GM21825 (cell line): Measurements from ENCODE around the gene DLX1.
A peak's percentile ranks its signal among the peaks of the same experiment; 100 is the strongest.
"Not testable (repeated sequence)": the region's sequence is repeated elsewhere in the genome, so short reads cannot be mapped to it uniquely, and the experiment has no call there.

Source experiments
- ATAC-seq: cut with Tn5 transposase; IDR thresholded peaks from one replicate; pipeline ENCODE4 v1.9.1; 2021; ENCODE audit warnings: mild to moderate bottlenecking, moderate library complexity; ENCODE audit not compliant: unreplicated experiment

DLX1 gene

DNA sequence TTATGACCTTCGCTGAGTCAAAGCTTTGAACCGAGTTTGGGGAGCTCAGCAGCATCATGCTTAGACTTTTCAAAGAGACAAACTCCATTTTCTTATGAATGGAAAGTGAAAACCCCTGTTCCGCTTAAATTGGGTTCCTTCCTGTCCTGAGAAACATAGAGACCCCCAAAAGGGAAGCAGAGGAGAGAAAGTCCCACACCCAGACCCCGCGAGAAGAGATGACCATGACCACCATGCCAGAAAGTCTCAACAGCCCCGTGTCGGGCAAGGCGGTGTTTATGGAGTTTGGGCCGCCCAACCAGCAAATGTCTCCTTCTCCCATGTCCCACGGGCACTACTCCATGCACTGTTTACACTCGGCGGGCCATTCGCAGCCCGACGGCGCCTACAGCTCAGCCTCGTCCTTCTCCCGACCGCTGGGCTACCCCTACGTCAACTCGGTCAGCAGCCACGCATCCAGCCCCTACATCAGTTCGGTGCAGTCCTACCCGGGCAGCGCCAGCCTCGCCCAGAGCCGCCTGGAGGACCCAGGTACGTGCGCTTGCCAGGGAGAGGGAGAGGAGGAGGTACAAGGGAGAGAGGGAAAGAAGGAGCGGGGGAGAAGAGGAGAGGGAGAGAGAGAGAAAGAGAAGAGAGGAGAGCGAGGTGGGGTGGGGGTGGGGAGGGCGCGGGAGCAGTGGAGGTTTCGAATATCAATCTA lies at the start of gene DLX1:
Gene DLX1 (plus strand): TSS at position 48 of the 700 bp plus-strand sequence. CDS start 171 bp downstream, at position 219.
- ATAC-seq = no peak

DNA sequence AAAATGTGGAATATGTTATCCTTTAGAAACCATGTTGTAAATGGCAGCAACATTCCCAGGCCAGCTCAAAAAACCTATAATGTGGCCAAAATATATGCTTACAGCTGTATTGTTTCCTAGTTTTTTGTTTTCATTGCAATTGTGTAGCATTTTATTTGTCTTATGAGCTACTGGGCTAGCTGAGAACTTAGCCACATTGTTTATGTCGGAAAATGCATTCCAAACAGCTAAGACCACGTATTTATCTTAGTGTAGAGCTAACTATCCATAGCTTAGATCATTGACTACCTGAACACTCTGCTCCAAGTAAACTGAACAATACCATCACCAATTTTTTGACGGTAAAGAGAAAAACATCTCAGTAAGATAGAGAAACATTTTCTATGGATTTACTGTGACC lies 47.2 kb upstream of the DLX1 start:
- no peak for ATAC-seq

DNA sequence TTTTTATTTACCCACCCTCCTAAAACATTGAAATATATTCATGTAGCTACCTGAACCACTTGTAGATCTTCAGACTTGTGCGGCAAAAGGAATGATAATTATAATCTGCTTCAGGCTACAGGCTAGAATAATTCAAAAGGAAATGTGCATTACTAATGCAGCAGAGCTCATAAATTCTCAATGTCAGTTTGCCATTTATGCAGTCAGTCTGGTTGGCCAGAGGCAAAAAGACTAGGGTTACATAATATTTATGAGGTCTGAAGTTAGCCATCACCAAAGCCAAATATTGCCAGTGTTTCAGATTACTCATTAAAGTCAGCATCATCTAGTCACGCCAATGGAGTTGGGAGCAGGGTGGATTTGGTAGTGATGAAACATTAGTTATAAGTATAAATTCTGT lies 46.7 kb upstream of the DLX1 start:
- ATAC-seq = no peak

DNA sequence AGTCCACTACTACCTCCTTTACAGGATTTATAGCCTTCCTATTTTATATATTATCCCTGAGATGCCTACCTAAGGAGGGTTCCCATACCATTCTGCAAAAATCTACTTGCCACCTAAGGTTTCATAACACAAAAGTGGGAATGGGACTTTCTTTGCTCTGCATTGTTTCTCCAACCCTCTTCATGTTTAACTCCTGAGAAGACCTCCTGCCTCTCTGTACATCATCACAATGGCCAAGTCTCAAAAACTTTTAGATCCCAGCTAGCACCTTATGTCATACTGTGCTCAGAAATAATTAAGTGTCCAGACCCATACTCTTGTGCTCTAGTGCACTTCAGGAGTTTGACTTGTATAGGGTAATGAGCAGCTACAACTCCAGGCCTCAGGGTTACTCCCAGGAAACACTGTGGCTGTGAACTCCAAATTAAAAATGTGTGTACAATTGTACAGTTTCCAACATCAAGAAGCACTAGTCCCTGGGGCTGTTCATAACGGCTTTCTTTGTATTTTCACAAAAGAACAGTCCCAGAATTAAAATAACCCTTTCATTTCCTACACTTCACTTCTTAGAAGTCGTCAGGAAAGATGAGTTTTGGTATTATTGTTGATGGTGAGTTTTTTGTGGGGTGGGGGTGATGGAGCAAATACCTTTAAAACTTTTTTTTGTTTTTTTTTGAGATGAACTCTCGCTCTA lies 46.1 kb upstream of the DLX1 start:
- ATAC-seq = no peak

DNA sequence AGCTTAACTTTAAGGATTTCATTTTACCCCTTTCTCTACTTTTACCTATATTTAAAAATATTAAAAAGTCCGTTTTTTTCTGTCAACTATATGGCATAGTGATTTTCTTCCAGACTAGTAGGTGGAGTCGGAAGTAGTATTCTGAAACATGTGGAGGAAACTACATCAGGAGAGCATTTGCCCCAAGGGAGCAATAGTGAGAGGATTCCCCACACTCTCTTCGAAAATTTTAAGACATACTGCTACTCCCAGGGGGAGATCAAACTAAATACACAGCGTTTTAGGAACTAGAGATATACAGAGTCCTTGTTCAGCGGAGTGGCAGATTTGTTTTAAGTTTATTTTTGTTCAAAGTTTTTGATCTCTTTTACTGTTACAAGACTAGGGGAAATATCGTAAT lies 45.0 kb upstream of the DLX1 start:
- ATAC-seq = no peak

GRCh38 chr2:172046080-172046678 lies 39.1 kb upstream of the DLX1 start:
- no peak for ATAC-seq

DNA sequence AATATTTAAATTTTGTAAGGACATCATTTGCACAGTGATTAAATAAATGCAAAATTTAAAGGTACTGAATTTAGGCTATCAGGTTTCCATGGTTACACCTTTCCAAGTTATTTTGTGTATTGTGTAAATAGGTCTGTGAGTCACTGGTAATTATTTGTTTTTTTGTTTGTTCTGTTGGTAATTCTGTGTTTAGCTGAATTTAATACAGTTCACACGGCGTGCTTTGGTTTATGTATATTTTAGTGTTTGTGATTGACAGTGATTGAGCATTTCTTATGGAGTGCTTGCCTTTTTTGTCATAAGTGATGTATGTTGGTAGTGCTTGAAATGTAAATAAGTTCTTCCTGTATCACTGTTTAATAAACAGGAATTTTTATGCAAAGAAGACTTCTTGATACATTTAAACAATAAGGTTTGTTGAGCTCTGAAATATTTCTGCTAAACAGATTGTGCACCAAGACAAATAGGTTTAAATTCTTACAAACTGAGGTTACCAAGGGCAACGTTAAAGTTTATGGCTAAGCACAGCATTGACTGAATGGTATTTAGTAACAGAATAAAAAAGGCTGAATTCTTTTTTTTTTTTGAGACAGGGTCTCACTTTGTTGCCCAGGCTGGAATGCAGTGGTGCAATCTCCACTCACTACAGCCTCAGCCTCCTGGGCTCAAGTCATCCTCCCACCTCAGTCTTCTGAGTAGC lies 38.3 kb upstream of the DLX1 start:
- ATAC-seq = no peak

GRCh38 chr2:172047566-172048507 lies 37.5 kb upstream of the DLX1 start:
- no peak for ATAC-seq

DNA sequence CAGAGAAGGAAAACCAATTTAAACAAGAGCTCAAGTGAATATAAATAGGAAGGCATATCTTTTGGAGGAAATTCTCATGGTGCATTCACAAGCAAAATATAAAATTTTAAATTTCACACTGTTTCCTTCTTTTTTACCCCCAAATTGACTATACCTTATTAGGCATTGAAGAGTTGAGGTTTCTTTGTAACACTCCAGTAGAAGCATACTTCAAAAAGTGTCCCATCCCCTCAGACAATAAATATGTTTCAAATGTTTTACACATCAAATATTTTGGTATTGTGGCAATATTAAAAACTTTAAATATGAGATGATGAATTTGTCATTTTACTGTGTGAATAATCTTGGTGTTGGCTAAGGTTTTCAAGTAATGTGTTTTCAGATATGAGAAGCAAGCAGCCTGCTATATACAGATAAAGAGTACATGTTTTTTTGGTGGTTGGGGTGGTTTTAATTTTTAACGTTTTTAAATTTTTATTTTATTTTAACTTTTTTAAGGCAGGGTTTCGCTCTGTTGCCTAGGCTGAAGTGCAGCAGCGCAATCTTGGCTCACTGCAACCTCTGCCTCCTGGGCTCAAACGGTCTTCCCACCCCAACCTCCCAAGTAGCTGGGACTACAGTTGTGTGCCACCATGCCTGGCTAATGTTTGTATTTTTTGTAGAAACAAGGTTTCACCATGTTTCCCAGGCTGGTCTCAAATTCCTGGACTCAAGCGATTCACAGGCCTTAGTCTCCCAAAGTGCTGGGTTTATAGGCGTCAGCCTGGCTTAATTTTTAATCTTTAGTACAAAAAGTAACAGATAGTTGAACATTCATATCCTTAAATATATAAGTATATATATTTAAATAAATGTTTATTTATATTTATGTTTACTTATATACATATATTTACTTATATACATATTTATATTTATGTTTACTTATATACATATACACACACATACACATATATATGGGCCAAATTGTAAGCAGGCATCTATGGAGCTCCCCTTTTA lies 36.5 kb upstream of the DLX1 start:
- no peak for ATAC-seq

GRCh38 chr2:172049567-172050120 lies 35.7 kb upstream of the DLX1 start:
- ATAC-seq = no peak

- ATAC-seq = no peak
Measured at GRCh38 chr2:172050479-172051125, 34.7 kb upstream of the DLX1 start.

DNA sequence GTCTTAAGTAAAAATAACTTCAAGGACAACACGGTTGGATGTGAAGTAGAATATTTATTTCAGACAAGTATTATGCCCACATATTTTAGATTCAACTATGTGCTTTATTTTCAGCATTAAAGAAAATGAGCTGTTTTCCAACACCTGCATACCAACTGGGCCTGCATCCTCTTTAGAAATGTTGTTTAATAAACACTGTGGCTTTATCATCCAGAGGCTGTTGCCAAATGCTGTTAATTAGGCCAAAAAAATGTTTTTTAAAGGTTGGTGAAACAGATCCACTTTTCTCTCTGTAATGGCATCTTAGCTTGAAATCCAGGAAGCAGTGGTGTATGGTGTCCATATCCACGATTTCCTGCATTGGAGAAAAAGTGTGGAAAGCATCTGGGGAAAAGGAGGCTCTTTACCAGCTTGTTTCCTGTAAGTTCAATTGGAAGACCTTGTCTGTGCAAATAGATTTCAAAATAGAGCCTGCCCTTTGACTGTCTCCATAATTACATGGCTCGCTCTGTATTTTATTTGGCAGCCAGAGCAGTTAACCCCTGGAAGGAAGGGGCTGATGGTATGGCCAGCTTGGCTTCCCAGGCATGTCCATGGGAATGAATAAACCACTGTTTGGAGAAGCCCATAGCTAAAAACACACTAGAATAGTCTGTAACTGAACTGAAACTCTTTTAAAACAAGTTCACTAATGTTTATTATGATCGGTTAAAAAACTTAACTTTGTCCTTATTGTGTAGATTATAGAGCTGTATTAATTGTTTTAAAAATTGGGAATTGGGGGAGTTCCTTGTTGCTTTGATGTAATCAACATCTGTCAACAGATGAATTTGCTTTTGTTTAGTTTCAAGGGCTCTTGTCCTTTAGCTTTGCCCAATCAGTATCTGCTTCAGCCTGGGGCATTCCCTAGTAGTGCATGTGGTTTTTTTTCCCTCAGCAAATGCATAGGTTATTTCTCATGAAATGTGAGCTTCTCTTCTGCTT lies 33.0 kb upstream of the DLX1 start:
- peak; percentile 49 for ATAC-seq

DNA sequence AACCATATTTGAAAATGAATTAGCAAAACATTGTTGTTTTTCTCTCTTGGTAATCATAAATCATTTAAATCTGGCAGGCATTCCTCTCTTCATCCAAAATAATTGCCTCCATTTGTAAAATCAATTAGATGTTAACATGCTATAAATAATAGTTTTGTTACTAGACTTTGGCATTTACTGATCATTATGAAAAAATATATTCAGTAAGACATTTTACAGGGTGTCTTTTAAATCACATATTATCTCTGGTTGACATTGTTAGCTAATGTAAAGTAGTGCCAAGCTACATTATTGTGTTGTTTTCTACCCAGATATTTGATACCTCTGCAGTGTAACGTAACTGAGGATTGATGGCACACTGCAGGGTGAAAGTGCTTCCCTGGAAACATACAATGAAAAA lies 31.8 kb upstream of the DLX1 start:
- no peak for ATAC-seq

GRCh38 chr2:172056293-172056692 lies 29.0 kb upstream of the DLX1 start:
- ATAC-seq = no peak

GRCh38 chr2:172058660-172059059 lies 26.6 kb upstream of the DLX1 start:
- ATAC-seq = no peak

DNA sequence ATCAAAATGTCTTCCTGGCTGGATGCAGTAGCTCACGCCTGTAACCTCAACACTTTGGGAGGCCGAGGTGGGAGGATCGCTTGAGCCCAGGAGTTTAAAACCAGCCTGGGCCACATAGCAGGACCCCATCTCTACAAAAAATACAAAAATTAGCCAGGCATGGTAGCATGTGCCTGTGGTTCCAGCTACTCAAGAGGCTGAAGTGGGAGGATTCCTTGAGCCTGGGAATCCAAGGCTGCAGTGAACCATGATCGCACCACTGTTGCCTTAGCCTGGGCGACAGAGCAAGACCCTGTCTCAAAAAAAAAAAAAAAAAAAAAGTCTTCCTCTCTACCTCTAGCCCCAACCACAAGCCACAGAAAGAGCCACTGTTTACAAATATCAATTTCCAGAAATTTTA lies 25.2 kb upstream of the DLX1 start:
- not testable (repeated sequence) for ATAC-seq

DNA sequence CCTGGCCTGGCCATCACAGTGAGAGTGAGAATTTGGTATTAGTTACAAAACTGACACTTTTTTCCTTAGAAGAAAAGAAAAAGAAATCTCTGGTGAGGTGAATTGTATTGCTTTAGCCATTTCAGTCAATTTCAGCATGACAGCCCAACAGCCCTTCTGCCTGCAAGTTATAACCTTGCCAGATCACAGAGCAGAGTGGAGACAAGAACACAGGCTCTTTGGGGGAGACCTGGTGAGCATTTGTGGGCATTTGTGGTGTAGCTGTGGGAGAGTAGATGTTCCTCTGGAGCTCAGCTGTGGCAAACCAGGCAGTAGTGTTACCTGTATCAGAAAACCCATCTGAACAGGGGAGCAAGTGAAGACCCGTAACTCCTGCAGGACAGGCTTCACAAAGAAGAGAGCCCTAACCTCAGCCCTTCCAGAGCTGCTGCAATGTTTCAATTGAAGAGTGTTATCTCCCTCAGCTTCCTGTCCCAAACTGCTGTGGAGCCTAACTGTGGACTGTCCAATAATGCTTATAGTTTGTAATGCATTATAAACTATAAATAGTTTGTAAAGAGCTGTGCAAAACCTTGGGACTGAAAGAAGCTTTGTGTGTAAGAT lies 22.8 kb upstream of the DLX1 start:
- ATAC-seq = no peak
